PC-3 (cell line): ENCODE measurements around the gene RXFP1. TPM values are rescaled to one million over a fixed set of nuclear protein-coding genes. Genes with fewer than 3 reads are reported as not detected.

Experiments used
- ATAC-seq: fragments of 200-7000 bp; cut with Tn5 transposase; 2 replicates; pipeline ENCODE4 v1.9.1; 2020; ENCODE audit warnings: mild to moderate bottlenecking, moderate library complexity
- BruUV-seq: library from RNA; stranded (reverse); fragments of 400-500 nt; replicated peaks from 2 replicates; lab custom pipeline; 2021; lab: Mats Ljungman, UMichigan
- CTCF ChIA-PET: fragments of 300-600 bp; sonication (Branson Sonifier 250); formaldehyde crosslinking; loops from one replicate; lab custom pipeline; 2022; ENCODE audit warnings: antibody characterized with exemption; lab: Charles Lee
- POLR2A ChIA-PET: fragments of 300-600 bp; sonication (Branson Sonifier 250); formaldehyde crosslinking; loops from one replicate; lab custom pipeline; 2022; ENCODE audit warnings: antibody characterized with exemption; ENCODE audit not compliant: unreplicated experiment; lab: Charles Lee
- DNase-seq: peaks from one replicate; pipeline ENCODE4 v3.0.0-alpha.2; 2015
- H2AFZ ChIP-seq: fragments of 300-600 bp; sonication (generic); 2 replicates; pipeline ENCODE4 v1.6.0; 2016; ENCODE audit warnings: antibody characterized with exemption, low read length
- H3F3A ChIP-seq: fragments of 300-600 bp; sonication (generic); one replicate; pipeline ENCODE4 v1.6.0; 2017; ENCODE audit warnings: antibody characterized with exemption, low read length, control low read depth, mild to moderate bottlenecking; ENCODE audit not compliant: unreplicated experiment
- H3K27ac ChIP-seq: fragments of 300-600 bp; sonication (generic); 2 replicates; pipeline ENCODE4 v1.5.1; 2016; ENCODE audit warnings: mild to moderate bottlenecking, low read length
- H3K27me3 ChIP-seq: fragments of 300-600 bp; sonication (generic); 2 replicates; pipeline ENCODE4 v1.6.1; 2016; ENCODE audit warnings: low read length, mixed read lengths
- H3K36me3 ChIP-seq: fragments of 300-600 bp; sonication (generic); 2 replicates; pipeline ENCODE4 v1.6.1; 2016; ENCODE audit warnings: low read depth, mixed run types, low read length, mixed read lengths
- H3K4me1 ChIP-seq: fragments of 300-600 bp; sonication (generic); 2 replicates; pipeline ENCODE4 v1.5.1; 2016; ENCODE audit warnings: low read length; ENCODE audit not compliant: insufficient read depth
- H3K4me2 ChIP-seq: fragments of 300-600 bp; sonication (generic); 2 replicates; pipeline ENCODE4 v1.6.0; 2016; ENCODE audit warnings: low read length
- H3K4me3 ChIP-seq: fragments of 300-600 bp; sonication (generic); 2 replicates; pipeline ENCODE4 v1.5.1; 2016; ENCODE audit warnings: mild to moderate bottlenecking, low read length, mixed read lengths
- H3K79me2 ChIP-seq: fragments of 300-600 bp; sonication (generic); 2 replicates; pipeline ENCODE4 v1.6.1; 2017; ENCODE audit warnings: low read length, mixed read lengths
- H3K9ac ChIP-seq: fragments of 300-600 bp; sonication (generic); 2 replicates; pipeline ENCODE4 v1.6.0; 2016; ENCODE audit warnings: mild to moderate bottlenecking, low read length
- H3K9me2 ChIP-seq: fragments of 300-600 bp; sonication (generic); replicated peaks from 2 replicates; pipeline ENCODE4 v1.6.1; 2016; ENCODE audit warnings: mixed run types, low read length, mixed read lengths
- H3K9me3 ChIP-seq: fragments of 300-600 bp; sonication (generic); 2 replicates; pipeline ENCODE4 v1.6.1; 2016; ENCODE audit warnings: low read length, mixed read lengths
- H4K20me1 ChIP-seq: fragments of 300-600 bp; sonication (generic); 2 replicates; pipeline ENCODE4 v1.6.1; 2016; ENCODE audit warnings: low read length, mixed read lengths
- EZH2 ChIP-seq: fragments of 300-600 bp; sonication (generic); IDR thresholded peaks from one replicate; pipeline ENCODE4 v1.6.1; 2017; ENCODE audit warnings: antibody characterized with exemption, mild to moderate bottlenecking, low read length; ENCODE audit not compliant: unreplicated experiment
- EZH2phosphoT487 ChIP-seq: fragments of 300-600 bp; sonication (generic); IDR thresholded peaks from 2 replicates; pipeline ENCODE4 v1.6.1; 2018; ENCODE audit warnings: mild to moderate bottlenecking, antibody characterized with exemption, low read length, borderline replicate concordance
- intact Hi-C: fragments of 100-400 bp; cut with micrococcal nuclease; formaldehyde crosslinking; loops from 2 replicates; pipeline ENCODE4 v1.9.0; 2023
- total RNA-seq: library from RNA; depleted of rRNA; stranded (reverse); fragments of >200 nt; gene quantifications from 2 replicates; pipeline ENCODE4 v1.2.3, GENCODE V29; 2014; rRNA removed
- TF ChIP-seq, protein P1 (sequence below): fragments of 300-600 bp; sonication (generic); conservative IDR thresholded peaks from 2 replicates; pipeline ENCODE4 v1.5.1; 2017; ENCODE audit warnings: antibody characterized with exemption, low read depth, mild to moderate bottlenecking, low read length

The RXFP1 gene
- total RNA-seq, 1 experiment from 2014 or later: not detected

GRCh38 chr4:158682066-158682465, 160.4 kb downstream of the RXFP1 start:
- Histone ChIP-seq H3K9me3 (no peaks in the 10 kb centered on the region), H3K4me2 (no peak overlapping the region), H3K9me2 (no peaks in the 10 kb centered on the region), H3K4me1 (no peaks in the 10 kb centered on the region), H3F3A (no peaks in the 10 kb centered on the region), H3K27ac (no peak overlapping the region), H3K4me3 (no peak overlapping the region), H2AFZ (no peak overlapping the region), H3K9ac (no peak overlapping the region), H3K27me3 (no peaks in the 10 kb centered on the region), H4K20me1 (no peaks in the 10 kb centered on the region), H3K79me2 (no peaks in the 10 kb centered on the region), H3K36me3 (no peaks in the 10 kb centered on the region)
- TF ChIP-seq EZH2 (no peak), EZH2phosphoT487 (no peak)
- TF ChIP-seq, protein P1, sequence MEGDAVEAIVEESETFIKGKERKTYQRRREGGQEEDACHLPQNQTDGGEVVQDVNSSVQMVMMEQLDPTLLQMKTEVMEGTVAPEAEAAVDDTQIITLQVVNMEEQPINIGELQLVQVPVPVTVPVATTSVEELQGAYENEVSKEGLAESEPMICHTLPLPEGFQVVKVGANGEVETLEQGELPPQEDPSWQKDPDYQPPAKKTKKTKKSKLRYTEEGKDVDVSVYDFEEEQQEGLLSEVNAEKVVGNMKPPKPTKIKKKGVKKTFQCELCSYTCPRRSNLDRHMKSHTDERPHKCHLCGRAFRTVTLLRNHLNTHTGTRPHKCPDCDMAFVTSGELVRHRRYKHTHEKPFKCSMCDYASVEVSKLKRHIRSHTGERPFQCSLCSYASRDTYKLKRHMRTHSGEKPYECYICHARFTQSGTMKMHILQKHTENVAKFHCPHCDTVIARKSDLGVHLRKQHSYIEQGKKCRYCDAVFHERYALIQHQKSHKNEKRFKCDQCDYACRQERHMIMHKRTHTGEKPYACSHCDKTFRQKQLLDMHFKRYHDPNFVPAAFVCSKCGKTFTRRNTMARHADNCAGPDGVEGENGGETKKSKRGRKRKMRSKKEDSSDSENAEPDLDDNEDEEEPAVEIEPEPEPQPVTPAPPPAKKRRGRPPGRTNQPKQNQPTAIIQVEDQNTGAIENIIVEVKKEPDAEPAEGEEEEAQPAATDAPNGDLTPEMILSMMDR: no peak
- ChIA-PET POLR2A (no interaction called here), CTCF (no interaction called here)
- BruUV-seq: no TSS peak
- intact Hi-C loops: no loop called here
- ATAC-seq: no peak
- DNase-seq: no peak

- Histone ChIP-seq H3K36me3 (no peaks in the 10 kb centered on the region; the same call in 1 of the 2 replicates), H3K4me1 (no peaks in the 10 kb centered on the region), H3K9me2 (no peaks in the 10 kb centered on the region), H3F3A (no peaks in the 10 kb centered on the region), H3K9ac (no peak overlapping the region), H3K27ac (no peak overlapping the region), H3K4me2 (no peak overlapping the region), H2AFZ (no peak overlapping the region), H4K20me1 (no peaks in the 10 kb centered on the region), H3K27me3 (no peaks in the 10 kb centered on the region), H3K4me3 (no peak overlapping the region), H3K79me2 (no peaks in the 10 kb centered on the region), H3K9me3 (no peaks in the 10 kb centered on the region)
- DNase-seq (no peak), ATAC-seq (no peak)
- intact Hi-C loops: no loop called here
- ChIA-PET CTCF (interaction anchor here (0.6 kb wide), 1 partner anchor 727 kb away, joined by 3 read pairs; no protein-coding TSS in a partner anchor), POLR2A (no interaction called here)
- TF ChIP-seq, protein P1: no peak
- TF ChIP-seq EZH2phosphoT487 (no peak), EZH2 (no peak)
- BruUV-seq: no TSS peak
These were observed 167.1 kb downstream of the RXFP1 start for GRCh38 chr4:158688813-158689212.

Other genes with a start within 250 kb of the RXFP1 start
- 10.9 and 13.1 TPM in 2 replicates for gene C4orf46, start 150.0 kb downstream of the RXFP1 start, total RNA-seq
- gene ETFDH, start 150.4 kb downstream of the RXFP1 start, total RNA-seq: 22.4 and 23.8 TPM in 2 replicates
- gene PPID, start 201.5 kb downstream of the RXFP1 start, total RNA-seq: 34.4 and 43.3 TPM in 2 replicates
- 5.2 and 6.7 TPM in 2 replicates for gene FNIP2, start 247.1 kb downstream of the RXFP1 start, total RNA-seq